ENCODE results near the gene DPYD. TPM values are rescaled to one million over a fixed set of nuclear protein-coding genes. Genes with fewer than 3 reads are reported as not detected.

The DPYD gene
- total RNA-seq, 1 donor from 2014 or later, result 12.6 TPM

DNA sequence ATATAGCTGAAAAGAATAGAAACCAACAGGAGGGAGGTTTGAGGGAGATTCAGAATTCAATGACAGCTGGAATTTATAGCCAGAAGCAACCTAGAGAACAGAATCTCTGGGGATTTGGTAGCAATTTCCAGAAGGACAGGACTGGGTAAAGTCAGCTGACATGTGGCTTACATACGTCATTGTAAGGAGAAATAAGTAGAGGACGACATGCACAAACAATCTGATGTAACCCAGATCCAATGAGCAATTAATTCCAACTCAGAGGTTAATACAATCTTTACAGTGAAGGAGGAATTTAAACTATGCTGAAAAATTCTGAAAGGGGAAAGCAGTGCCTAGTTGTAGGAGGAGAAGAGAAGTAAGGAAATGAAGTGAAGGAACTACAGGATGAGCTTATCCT lies 815.3 kb downstream of the DPYD start:
- H3K36me3 Mint-ChIP-seq (ENCODE audit: low read depth), result no peaks in the 10 kb centered on the region
- ChIA-PET CTCF (no interaction called here), POLR2A (no interaction called here)
- TF ChIP-seq, protein P1, sequence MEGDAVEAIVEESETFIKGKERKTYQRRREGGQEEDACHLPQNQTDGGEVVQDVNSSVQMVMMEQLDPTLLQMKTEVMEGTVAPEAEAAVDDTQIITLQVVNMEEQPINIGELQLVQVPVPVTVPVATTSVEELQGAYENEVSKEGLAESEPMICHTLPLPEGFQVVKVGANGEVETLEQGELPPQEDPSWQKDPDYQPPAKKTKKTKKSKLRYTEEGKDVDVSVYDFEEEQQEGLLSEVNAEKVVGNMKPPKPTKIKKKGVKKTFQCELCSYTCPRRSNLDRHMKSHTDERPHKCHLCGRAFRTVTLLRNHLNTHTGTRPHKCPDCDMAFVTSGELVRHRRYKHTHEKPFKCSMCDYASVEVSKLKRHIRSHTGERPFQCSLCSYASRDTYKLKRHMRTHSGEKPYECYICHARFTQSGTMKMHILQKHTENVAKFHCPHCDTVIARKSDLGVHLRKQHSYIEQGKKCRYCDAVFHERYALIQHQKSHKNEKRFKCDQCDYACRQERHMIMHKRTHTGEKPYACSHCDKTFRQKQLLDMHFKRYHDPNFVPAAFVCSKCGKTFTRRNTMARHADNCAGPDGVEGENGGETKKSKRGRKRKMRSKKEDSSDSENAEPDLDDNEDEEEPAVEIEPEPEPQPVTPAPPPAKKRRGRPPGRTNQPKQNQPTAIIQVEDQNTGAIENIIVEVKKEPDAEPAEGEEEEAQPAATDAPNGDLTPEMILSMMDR (IDR thresholded peaks at IDR 0.05), result no peak
- H3K4me1 Mint-ChIP-seq, result no peaks in the 10 kb centered on the region
- H3K27me3 Mint-ChIP-seq, result no peaks in the 10 kb centered on the region
- intact Hi-C loops (cut with micrococcal nuclease), result no loop called here
- no peak overlapping the region for H3K27ac Mint-ChIP-seq
- peaks cover 6% of the 10 kb centered on the region for H3K9me3 Mint-ChIP-seq
- H3K4me3 Mint-ChIP-seq, result no peak overlapping the region
- DNase-seq (no peak), ATAC-seq (ENCODE audit: low read depth) (no peak)

DNA sequence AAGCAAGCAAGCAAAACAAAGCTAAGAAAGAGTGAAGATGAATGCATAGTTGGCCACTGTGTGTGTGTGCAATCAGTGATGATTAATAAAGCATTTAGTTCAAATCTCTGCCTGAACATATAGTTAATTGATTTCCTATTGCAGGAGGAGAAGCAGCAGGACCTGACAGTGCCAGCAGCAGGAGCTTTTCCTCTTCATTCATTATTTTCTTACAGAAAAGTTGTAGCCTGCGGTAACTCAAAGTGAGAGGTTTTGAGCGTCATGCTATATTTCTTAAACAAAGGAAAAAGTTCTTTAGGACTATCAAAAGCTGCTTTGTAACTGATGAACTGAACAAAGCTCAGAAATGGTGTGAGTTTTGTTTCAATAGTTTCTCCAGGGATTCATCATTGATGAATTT lies 819.3 kb downstream of the DPYD start:
- Mint-ChIP-seq H3K27me3 (no peaks in the 10 kb centered on the region), H3K27ac (no peak overlapping the region), H3K4me1 (no peaks in the 10 kb centered on the region), H3K36me3 (ENCODE audit: low read depth) (peaks cover 12% of the 10 kb centered on the region), H3K4me3 (no peak overlapping the region), H3K9me3 (peaks cover 6% of the 10 kb centered on the region)
- ChIA-PET POLR2A (no interaction called here), CTCF (no interaction called here)
- DNase-seq (no peak), ATAC-seq (ENCODE audit: low read depth) (no peak)
- TF ChIP-seq, protein P1 (IDR thresholded peaks at IDR 0.05), result no peak
- intact Hi-C loops (cut with micrococcal nuclease), result no loop called here

DNA sequence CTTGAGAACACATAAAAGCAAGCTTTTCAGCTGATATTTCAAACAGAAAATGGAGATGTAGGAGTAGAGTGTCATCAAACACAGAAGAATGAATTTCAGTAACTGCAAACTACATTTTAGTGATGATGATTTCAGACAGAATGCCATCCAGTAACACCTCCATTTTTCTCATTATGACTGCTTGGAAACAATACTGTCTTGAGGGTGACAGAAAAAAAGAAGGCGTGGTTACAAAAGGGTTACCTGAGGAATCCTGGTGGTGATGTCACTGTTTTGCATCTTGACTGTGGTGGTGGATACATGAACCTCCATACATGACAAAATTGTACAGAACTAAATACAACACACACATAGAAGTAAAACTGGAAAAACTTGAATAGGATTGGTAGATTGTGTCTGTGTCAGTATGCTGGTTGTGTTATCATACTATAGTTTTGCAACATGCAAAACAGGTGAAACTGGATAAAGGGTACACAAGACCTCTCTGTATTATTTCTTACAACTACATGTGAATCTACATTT lies 823.4 kb downstream of the DPYD start:
- DNase-seq, result no peak
- no peaks in the 10 kb centered on the region for H3K9me3 Mint-ChIP-seq
- no peaks in the 10 kb centered on the region for H3K4me1 Mint-ChIP-seq
- intact Hi-C loops (cut with micrococcal nuclease), result no loop called here
- H3K27ac Mint-ChIP-seq, result no peak overlapping the region
- TF ChIP-seq, protein P1 (IDR thresholded peaks at IDR 0.05), result no peak
- no peak for ATAC-seq (ENCODE audit: low read depth)
- H3K36me3 Mint-ChIP-seq (ENCODE audit: low read depth), result peaks cover 12% of the 10 kb centered on the region
- POLR2A ChIA-PET, result no interaction called here
- CTCF ChIA-PET, result no interaction called here
- no peaks in the 10 kb centered on the region for H3K27me3 Mint-ChIP-seq
- H3K4me3 Mint-ChIP-seq, result no peak overlapping the region

- intact Hi-C loops (cut with micrococcal nuclease), result no loop called here
- Mint-ChIP-seq H3K4me1 (no peaks in the 10 kb centered on the region), H3K27me3 (no peaks in the 10 kb centered on the region), H3K36me3 (ENCODE audit: low read depth) (peaks cover 12% of the 10 kb centered on the region), H3K4me3 (no peak overlapping the region), H3K9me3 (no peaks in the 10 kb centered on the region), H3K27ac (no peak overlapping the region)
- POLR2A ChIA-PET, result no interaction called here
- TF ChIP-seq, protein P1 (IDR thresholded peaks at IDR 0.05), result no peak
- ATAC-seq (ENCODE audit: low read depth), result no peak
- CTCF ChIA-PET, result no interaction called here
- no peak for DNase-seq
These were observed 825.1 kb downstream of the DPYD start for GRCh38 chr1:97095764-97096163.

- no peak for DNase-seq
- Mint-ChIP-seq H3K9me3 (no peaks in the 10 kb centered on the region), H3K36me3 (ENCODE audit: low read depth) (peaks cover 12% of the 10 kb centered on the region), H3K27me3 (no peaks in the 10 kb centered on the region), H3K4me1 (no peaks in the 10 kb centered on the region), H3K4me3 (no peak overlapping the region), H3K27ac (no peak overlapping the region)
- POLR2A ChIA-PET, result no interaction called here
- intact Hi-C loops (cut with micrococcal nuclease), result no loop called here
- CTCF ChIA-PET, result no interaction called here
- no peak for ATAC-seq (ENCODE audit: low read depth)
- TF ChIP-seq, protein P1 (IDR thresholded peaks at IDR 0.05), result no peak
These were observed 826.4 kb downstream of the DPYD start for GRCh38 chr1:97094247-97094972.

Measured in activated B cell treated with CpG ODN at 0.5 μM for 24 hours (primary cell).